Ishikawa (cell line): ENCODE results near the gene SLIT3.

Experiments
- CEBPB ChIP-seq: IDR thresholded peaks from 2 replicates; pipeline ENCODE4 v1.6.1; 2012
- CREB1 ChIP-seq: IDR thresholded peaks from 2 replicates; pipeline ENCODE4 v1.6.1; 2012; ENCODE audit warnings: low read depth
- EGR1 ChIP-seq: IDR thresholded peaks from 2 replicates; pipeline ENCODE4 v1.6.1; 2012
- EP300 ChIP-seq: IDR thresholded peaks from 2 replicates; pipeline ENCODE4 v1.6.1; 2012; ENCODE audit warnings: borderline replicate concordance
- FOXM1 ChIP-seq: IDR thresholded peaks from 2 replicates; pipeline ENCODE4 v1.6.1; 2012; ENCODE audit warnings: low read depth, borderline replicate concordance
- RAD21 ChIP-seq: IDR thresholded peaks from 2 replicates; pipeline ENCODE4 v1.6.1; 2012; ENCODE audit warnings: low read depth
- REST ChIP-seq: IDR thresholded peaks from 2 replicates; pipeline ENCODE4 v1.6.1; 2012; ENCODE audit warnings: low read depth, mild to moderate bottlenecking
- TCF12 ChIP-seq: IDR thresholded peaks from 2 replicates; pipeline ENCODE4 v1.6.1; 2012; ENCODE audit warnings: low read depth
- TEAD4 ChIP-seq: IDR thresholded peaks from 2 replicates; pipeline ENCODE4 v1.6.1; 2012
- YY1 ChIP-seq: IDR thresholded peaks from 2 replicates; pipeline ENCODE4 v1.6.1; 2012; ENCODE audit warnings: low read depth
- TF ChIP-seq, protein P1 (sequence below): IDR thresholded peaks from 2 replicates; pipeline ENCODE4 v1.6.1; 2012
- TF ChIP-seq, protein P2 (sequence below): IDR thresholded peaks from 2 replicates; pipeline ENCODE4 v1.6.1; 2012

GRCh38 chr5:169168280-169168679, 132.7 kb downstream of the SLIT3 start:
- TF ChIP-seq RAD21 = no peak
- no peak for TF ChIP-seq YY1
- TF ChIP-seq, protein P1, sequence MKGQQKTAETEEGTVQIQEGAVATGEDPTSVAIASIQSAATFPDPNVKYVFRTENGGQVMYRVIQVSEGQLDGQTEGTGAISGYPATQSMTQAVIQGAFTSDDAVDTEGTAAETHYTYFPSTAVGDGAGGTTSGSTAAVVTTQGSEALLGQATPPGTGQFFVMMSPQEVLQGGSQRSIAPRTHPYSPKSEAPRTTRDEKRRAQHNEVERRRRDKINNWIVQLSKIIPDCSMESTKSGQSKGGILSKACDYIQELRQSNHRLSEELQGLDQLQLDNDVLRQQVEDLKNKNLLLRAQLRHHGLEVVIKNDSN = no peak
- TF ChIP-seq REST = no peak
- TF ChIP-seq EGR1 = no peak
- TF ChIP-seq CEBPB = no peak
- TF ChIP-seq, protein P2, sequence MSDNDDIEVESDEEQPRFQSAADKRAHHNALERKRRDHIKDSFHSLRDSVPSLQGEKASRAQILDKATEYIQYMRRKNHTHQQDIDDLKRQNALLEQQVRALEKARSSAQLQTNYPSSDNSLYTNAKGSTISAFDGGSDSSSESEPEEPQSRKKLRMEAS = no peak
- TF ChIP-seq TEAD4 = no peak
- no peak for TF ChIP-seq CREB1
- TF ChIP-seq EP300 = no peak
- TF ChIP-seq FOXM1 = no peak
- TF ChIP-seq TCF12 = no peak
